ENCODE data around the gene LGR4. TPM values are rescaled to one million over a fixed set of nuclear protein-coding genes. Genes with fewer than 3 reads are reported as not detected.

The LGR4 gene
- total RNA-seq, 1 experiment from 2014 or later, result 33.4 TPM

- POLR2A ChIA-PET (ENCODE audit: unreplicated experiment), result interaction anchor here (0.6 kb wide), 1 partner anchor 25 kb away, joined by 3 read pairs; no protein-coding TSS in a partner anchor
- Histone ChIP-seq H3K9me2 (ENCODE audit: insufficient read depth) (no peaks in the 10 kb centered on the region), H3K36me3 (ENCODE audit: low read depth) (0 out of 2 replicates have a peak, but pooled peaks cover 6% of the 10 kb centered on the region), H3K79me2 (ENCODE audit: low read depth) (peaks cover 81% of the 10 kb centered on the region), H2AFZ (no peak overlapping the region), H4K20me1 (ENCODE audit: insufficient read depth) (no peaks in the 10 kb centered on the region), H3K9me3 (ENCODE audit: insufficient read depth, low read depth) (no peaks in the 10 kb centered on the region), H3K4me1 (replicated peaks; ENCODE audit: insufficient read depth) (peaks cover 29% of the 10 kb centered on the region), H3K27ac (no peak overlapping the region), H3F3A (ENCODE audit: insufficient read depth, low read depth) (peaks cover 18% of the 10 kb centered on the region), H3K4me3 (no peak overlapping the region), H3K27me3 (ENCODE audit: insufficient read depth, low read depth) (no peaks in the 10 kb centered on the region), H3K4me2 (no peak overlapping the region)
- no peak for DNase-seq
- no TSS peak for BruUV-seq (replicated peaks)
- CTCF ChIA-PET, result no interaction called here
- intact Hi-C loops (cut with micrococcal nuclease; ENCODE audit: unreplicated experiment), result no loop called here
- no peak for TF ChIP-seq CTCF (conservative IDR thresholded peaks at IDR 0.05)
- no peak for TF ChIP-seq EZH2 (IDR thresholded peaks at IDR 0.05; ENCODE audit: low read depth)
These were observed 29.4 kb downstream of the LGR4 start for GRCh38 chr11:27443227-27443626.

- 0 out of 2 replicates have a peak, but pooled peaks cover 6% of the 10 kb centered on the region for H3K36me3 ChIP-seq (ENCODE audit: low read depth)
- H3K27ac ChIP-seq, result no peak overlapping the region
- intact Hi-C loops (cut with micrococcal nuclease; ENCODE audit: unreplicated experiment), result no loop called here
- TF ChIP-seq CTCF (conservative IDR thresholded peaks at IDR 0.05), result no peak
- TF ChIP-seq EZH2 (IDR thresholded peaks at IDR 0.05; ENCODE audit: low read depth), result no peak
- ChIA-PET POLR2A (ENCODE audit: unreplicated experiment) (no interaction called here), CTCF (no interaction called here)
- H3K79me2 ChIP-seq (ENCODE audit: low read depth), result peaks cover 87% of the 10 kb centered on the region
- no peaks in the 10 kb centered on the region for H3K9me3 ChIP-seq (ENCODE audit: insufficient read depth, low read depth)
- H3F3A ChIP-seq (ENCODE audit: insufficient read depth, low read depth), result peaks cover 3% of the 10 kb centered on the region; the same call in 1 of the 2 replicates
- no TSS peak for BruUV-seq (replicated peaks)
- H3K4me1 ChIP-seq (replicated peaks; ENCODE audit: insufficient read depth), result peaks cover 9% of the 10 kb centered on the region
- no peaks in the 10 kb centered on the region for H3K27me3 ChIP-seq (ENCODE audit: insufficient read depth, low read depth)
- no peak overlapping the region for H3K4me2 ChIP-seq
- H2AFZ ChIP-seq, result no peak overlapping the region
- H3K4me3 ChIP-seq, result no peak overlapping the region
- H3K9me2 ChIP-seq (ENCODE audit: insufficient read depth), result no peaks in the 10 kb centered on the region
- H4K20me1 ChIP-seq (ENCODE audit: insufficient read depth), result no peaks in the 10 kb centered on the region
- DNase-seq, result no peak
These were observed 32.5 kb downstream of the LGR4 start for GRCh38 chr11:27440090-27440489.

- Histone ChIP-seq H4K20me1 (ENCODE audit: insufficient read depth) (no peaks in the 10 kb centered on the region), H3K9me3 (ENCODE audit: insufficient read depth, low read depth) (no peaks in the 10 kb centered on the region), H3K4me1 (replicated peaks; ENCODE audit: insufficient read depth) (no peaks in the 10 kb centered on the region), H3K36me3 (ENCODE audit: low read depth) (0 out of 2 replicates have a peak, but pooled peaks cover 6% of the 10 kb centered on the region), H3K27ac (no peak overlapping the region), H3K4me3 (no peak overlapping the region), H2AFZ (no peak overlapping the region), H3K9me2 (ENCODE audit: insufficient read depth) (no peaks in the 10 kb centered on the region), H3K4me2 (no peak overlapping the region), H3K27me3 (ENCODE audit: insufficient read depth, low read depth) (no peaks in the 10 kb centered on the region), H3K79me2 (ENCODE audit: low read depth) (peaks cover 87% of the 10 kb centered on the region), H3F3A (ENCODE audit: insufficient read depth, low read depth) (no peaks in the 10 kb centered on the region)
- TF ChIP-seq EZH2 (IDR thresholded peaks at IDR 0.05; ENCODE audit: low read depth), result no peak
- no peak for TF ChIP-seq CTCF (conservative IDR thresholded peaks at IDR 0.05)
- no TSS peak for BruUV-seq (replicated peaks)
- POLR2A ChIA-PET (ENCODE audit: unreplicated experiment), result no interaction called here
- CTCF ChIA-PET, result no interaction called here
- no peak for DNase-seq
- intact Hi-C loops (cut with micrococcal nuclease; ENCODE audit: unreplicated experiment), result no loop called here
These were observed 34.0 kb downstream of the LGR4 start for GRCh38 chr11:27438595-27438981.

Data from PC-9 (cell line).